Astrocyte (in vitro differentiated cells and primary cell): ENCODE results near the gene SH3RF1. TPM values are rescaled to one million over a fixed set of nuclear protein-coding genes. Genes with fewer than 3 reads are reported as not detected.
A peak's percentile ranks its signal among the peaks of the same experiment; 100 is the strongest.

Experiments
- DNase-seq: peaks from one replicate; pipeline ENCODE4 v3.0.0-alpha.2; 2010; ENCODE audit warnings: low read depth
- FAIRE-seq: peaks from 2 replicates; lab custom pipeline; 2011; peaks lifted over from hg19 to GRCh38; lab: Jason Lieb, UNC
- H2AFZ ChIP-seq: 2 replicates; pipeline ENCODE4 v1.6.0; 2012; ENCODE audit warnings: low read depth, low read length, inconsistent platforms
- H3K27ac ChIP-seq: 2 replicates; pipeline ENCODE4 v1.5.1; 2011; ENCODE audit warnings: low read depth, low read length, inconsistent platforms
- H3K27me3 ChIP-seq: 2 replicates; pipeline ENCODE4 v1.6.0; 2011; ENCODE audit warnings: low read length, inconsistent platforms; ENCODE audit not compliant: insufficient read depth
- H3K36me3 ChIP-seq: 2 replicates; pipeline ENCODE4 v1.5.1; 2011; ENCODE audit warnings: low read length, inconsistent platforms; ENCODE audit not compliant: insufficient read depth
- H3K4me1 ChIP-seq: 2 replicates; pipeline ENCODE4 v1.5.1; 2011; ENCODE audit warnings: low read length, inconsistent platforms; ENCODE audit not compliant: insufficient read depth
- H3K4me2 ChIP-seq: 2 replicates; pipeline ENCODE4 v1.6.0; 2012; ENCODE audit warnings: low read length, inconsistent platforms
- H3K4me3 ChIP-seq: 2 replicates; pipeline ENCODE4 v1.5.1; 2011; ENCODE audit warnings: low read depth, mild to moderate bottlenecking, low read length, inconsistent platforms; ENCODE audit not compliant: insufficient read depth
- H3K79me2 ChIP-seq: 2 replicates; pipeline ENCODE4 v1.6.0; 2012; ENCODE audit warnings: mild to moderate bottlenecking, low read length, inconsistent platforms; ENCODE audit not compliant: insufficient read depth
- H3K9ac ChIP-seq: 2 replicates; pipeline ENCODE4 v1.6.0; 2012; ENCODE audit warnings: mild to moderate bottlenecking, low read length, inconsistent platforms
- H3K9me3 ChIP-seq: 2 replicates; pipeline ENCODE4 v1.5.1; 2012; ENCODE audit warnings: low read depth, mild to moderate bottlenecking, low read length, inconsistent platforms; ENCODE audit not compliant: insufficient read depth
- H4K20me1 ChIP-seq: 2 replicates; pipeline ENCODE4 v1.6.0; 2012; ENCODE audit warnings: low read length, inconsistent platforms; ENCODE audit not compliant: insufficient read depth
- H3K27ac Mint-ChIP-seq: one replicate; pipeline ENCODE4 v1.8.0; 2021; ENCODE audit warnings: mild to moderate bottlenecking, mixed read lengths; ENCODE audit not compliant: unreplicated experiment
- H3K27me3 Mint-ChIP-seq: one replicate; pipeline ENCODE4 v1.8.0; 2021; ENCODE audit warnings: low read depth, mixed read lengths; ENCODE audit not compliant: unreplicated experiment
- H3K36me3 Mint-ChIP-seq: one replicate; pipeline ENCODE4 v1.8.0; 2021; ENCODE audit warnings: low read depth, mixed read lengths; ENCODE audit not compliant: unreplicated experiment
- H3K4me1 Mint-ChIP-seq: one replicate; pipeline ENCODE4 v1.8.0; 2021; ENCODE audit warnings: low read depth, mixed read lengths; ENCODE audit not compliant: unreplicated experiment
- H3K4me3 Mint-ChIP-seq: one replicate; pipeline ENCODE4 v1.8.0; 2021; ENCODE audit warnings: mild to moderate bottlenecking, moderate library complexity, mixed read lengths; ENCODE audit not compliant: unreplicated experiment
- H3K9me3 Mint-ChIP-seq: one replicate; pipeline ENCODE4 v1.8.0; 2021; ENCODE audit warnings: mild to moderate bottlenecking, mixed read lengths; ENCODE audit not compliant: unreplicated experiment
- EZH2 ChIP-seq: IDR thresholded peaks from 2 replicates; pipeline ENCODE4 v1.6.1; 2012; ENCODE audit warnings: mild to moderate bottlenecking, low read length, inconsistent platforms; ENCODE audit not compliant: insufficient read depth
- total RNA-seq: library from RNA; stranded (reverse); gene quantifications from 2 replicates; pipeline ENCODE4 v1.2.1, GENCODE V29; 2021
- TF ChIP-seq, protein P1 (sequence below): IDR thresholded peaks from 2 replicates; pipeline ENCODE4 v1.5.1; 2011; ENCODE audit warnings: low read depth, mild to moderate bottlenecking, inconsistent platforms, low read length, moderate library complexity; ENCODE audit not compliant: insufficient read depth

SH3RF1 gene
- total RNA-seq, 1 donor from 2014 or later: 25.9 TPM

DNA sequence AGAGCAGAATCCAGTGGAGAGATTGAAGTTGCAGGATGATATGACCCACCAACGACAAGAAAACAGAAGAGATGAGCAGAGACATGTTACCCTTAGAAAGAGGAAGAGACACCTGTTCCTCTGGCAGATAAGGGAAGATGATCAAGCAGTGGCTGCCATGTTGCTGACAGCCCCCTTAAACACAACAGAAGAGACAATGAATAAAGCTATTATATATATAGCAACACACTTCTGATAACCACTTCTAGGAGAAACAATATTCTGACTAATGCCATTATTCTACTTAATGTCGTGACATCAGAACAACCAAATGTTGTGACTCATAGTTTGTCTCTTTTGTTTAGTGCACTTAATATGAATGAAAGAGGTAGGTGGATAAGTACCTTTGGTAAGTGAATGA is 44.9 kb downstream of the SH3RF1 start:
- no peak overlapping the region for H3K4me3 Mint-ChIP-seq
- no peak for FAIRE-seq

DNA sequence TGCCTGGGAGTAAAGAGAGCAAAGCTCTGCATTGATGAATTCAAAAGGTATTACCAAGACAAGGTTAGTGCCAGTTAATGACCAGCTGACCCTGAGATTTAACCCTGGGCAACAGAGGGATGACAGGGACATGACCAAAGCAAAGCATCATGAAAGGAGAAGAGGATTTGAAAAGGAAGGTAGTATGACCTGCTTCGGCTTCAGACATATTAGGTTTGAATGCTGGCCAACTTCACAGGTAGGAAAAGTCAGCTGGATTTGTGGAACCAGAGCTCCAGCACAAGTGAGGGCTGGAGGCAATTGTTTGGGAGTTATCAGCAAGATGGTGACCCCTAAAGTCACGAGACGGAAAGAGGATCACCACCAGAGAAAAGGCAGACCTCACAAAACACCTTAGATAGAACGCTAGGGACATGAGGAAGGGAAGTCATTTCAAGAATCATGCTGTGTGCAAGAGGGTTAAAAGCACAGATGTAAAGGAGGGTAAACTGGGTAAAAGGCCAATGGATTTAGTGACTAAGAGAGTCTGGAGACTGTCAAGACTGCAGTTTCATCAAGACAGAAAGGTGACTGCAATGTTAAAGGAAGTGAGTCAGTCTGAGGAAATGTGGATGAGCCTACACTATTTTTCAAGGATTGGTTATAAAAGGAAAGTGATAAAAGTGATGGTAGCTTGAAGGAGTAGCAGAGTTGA is 45.6 kb downstream of the SH3RF1 start:
- peak overlapping the region; percentile 87 for H3K27ac ChIP-seq
- peak; percentile 100 for FAIRE-seq

More for the DNA sequence above, 44.9 kb downstream of the SH3RF1 start:
- H3K27ac Mint-ChIP-seq: no peak overlapping the region
- Histone ChIP-seq H3K36me3 (peaks cover 4% of the 10 kb centered on the region), H3K4me1 (peaks cover 37% of the 10 kb centered on the region), H3K4me2 (peak overlapping the region; percentile 77), H3K4me3 (peak overlapping the region; percentile 29), H3K9me3 (no peaks in the 10 kb centered on the region), H3K9ac (peak overlapping the region; percentile 48), H3K27me3 (no peaks in the 10 kb centered on the region), H3K27ac (peak overlapping the region; percentile 87), H3K79me2 (peaks cover 82% of the 10 kb centered on the region), H2AFZ (no peak overlapping the region), H4K20me1 (peaks cover 17% of the 10 kb centered on the region)
- H3K9me3 Mint-ChIP-seq: no peaks in the 10 kb centered on the region
- TF ChIP-seq, protein P1, sequence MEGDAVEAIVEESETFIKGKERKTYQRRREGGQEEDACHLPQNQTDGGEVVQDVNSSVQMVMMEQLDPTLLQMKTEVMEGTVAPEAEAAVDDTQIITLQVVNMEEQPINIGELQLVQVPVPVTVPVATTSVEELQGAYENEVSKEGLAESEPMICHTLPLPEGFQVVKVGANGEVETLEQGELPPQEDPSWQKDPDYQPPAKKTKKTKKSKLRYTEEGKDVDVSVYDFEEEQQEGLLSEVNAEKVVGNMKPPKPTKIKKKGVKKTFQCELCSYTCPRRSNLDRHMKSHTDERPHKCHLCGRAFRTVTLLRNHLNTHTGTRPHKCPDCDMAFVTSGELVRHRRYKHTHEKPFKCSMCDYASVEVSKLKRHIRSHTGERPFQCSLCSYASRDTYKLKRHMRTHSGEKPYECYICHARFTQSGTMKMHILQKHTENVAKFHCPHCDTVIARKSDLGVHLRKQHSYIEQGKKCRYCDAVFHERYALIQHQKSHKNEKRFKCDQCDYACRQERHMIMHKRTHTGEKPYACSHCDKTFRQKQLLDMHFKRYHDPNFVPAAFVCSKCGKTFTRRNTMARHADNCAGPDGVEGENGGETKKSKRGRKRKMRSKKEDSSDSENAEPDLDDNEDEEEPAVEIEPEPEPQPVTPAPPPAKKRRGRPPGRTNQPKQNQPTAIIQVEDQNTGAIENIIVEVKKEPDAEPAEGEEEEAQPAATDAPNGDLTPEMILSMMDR: no peak
- no peak for TF ChIP-seq EZH2
- H3K27me3 Mint-ChIP-seq: no peaks in the 10 kb centered on the region
- H3K36me3 Mint-ChIP-seq: no peaks in the 10 kb centered on the region
- H3K4me1 Mint-ChIP-seq: peaks cover 15% of the 10 kb centered on the region
- DNase-seq: peak; percentile 74

More for the DNA sequence above, 45.6 kb downstream of the SH3RF1 start:
- Mint-ChIP-seq H3K36me3 (no peaks in the 10 kb centered on the region), H3K4me1 (peaks cover 20% of the 10 kb centered on the region), H3K27ac (no peak overlapping the region), H3K4me3 (no peak overlapping the region), H3K9me3 (no peaks in the 10 kb centered on the region), H3K27me3 (no peaks in the 10 kb centered on the region)
- H3K9ac ChIP-seq: peak overlapping the region; percentile 48
- H3K4me3 ChIP-seq: peak overlapping the region; percentile 29
- H3K27me3 ChIP-seq: no peaks in the 10 kb centered on the region
- H3K9me3 ChIP-seq: no peaks in the 10 kb centered on the region
- peaks cover 84% of the 10 kb centered on the region for H3K79me2 ChIP-seq
- peak overlapping the region; percentile 77 for H3K4me2 ChIP-seq
- peaks cover 7% of the 10 kb centered on the region for H3K36me3 ChIP-seq
- TF ChIP-seq, protein P1: no peak
- TF ChIP-seq EZH2: no peak
- DNase-seq: peak; percentile 98
- peaks cover 37% of the 10 kb centered on the region for H3K4me1 ChIP-seq
- H4K20me1 ChIP-seq: peaks cover 21% of the 10 kb centered on the region
- H2AFZ ChIP-seq: no peak overlapping the region
